Progenitor cell of endocrine pancreas (in vitro differentiated cells): ENCODE data around the gene NKAPL. TPM values are rescaled to one million over a fixed set of nuclear protein-coding genes. Genes with fewer than 3 reads are reported as not detected.

Experiments used
- DNase-seq: peaks from one replicate; pipeline ENCODE4 v3.0.0; 2021; ENCODE audit warnings: low spot score; ENCODE audit not compliant: unreplicated experiment
- H3K27ac Mint-ChIP-seq: 2 replicates; pipeline ENCODE4 v1.8.0; 2021; ENCODE audit warnings: mild to moderate bottlenecking, moderate library complexity, mixed read lengths
- H3K27me3 Mint-ChIP-seq: 2 replicates; pipeline ENCODE4 v1.8.0; 2021; ENCODE audit warnings: mixed read lengths
- H3K36me3 Mint-ChIP-seq: 2 replicates; pipeline ENCODE4 v1.8.0; 2022; ENCODE audit warnings: mixed read lengths; ENCODE audit not compliant: insufficient read depth
- H3K4me1 Mint-ChIP-seq: 2 replicates; pipeline ENCODE4 v1.8.0; 2021; ENCODE audit warnings: low read depth, mixed read lengths
- H3K4me3 Mint-ChIP-seq: 2 replicates; pipeline ENCODE4 v1.8.0; 2021; ENCODE audit warnings: low read depth, mild to moderate bottlenecking, moderate library complexity, mixed read lengths
- H3K9me3 Mint-ChIP-seq: 2 replicates; pipeline ENCODE4 v1.8.0; 2021; ENCODE audit warnings: low read depth, mixed read lengths
- CTCF ChIP-seq: fragments of 200-600 bp; sonication (generic); IDR thresholded peaks from one replicate; pipeline ENCODE4 v1.5.0; 2021; ENCODE audit warnings: antibody characterized with exemption, mild to moderate bottlenecking; ENCODE audit not compliant: unreplicated experiment
- total RNA-seq: library from RNA; stranded (reverse); gene quantifications from 2 replicates; pipeline ENCODE4 v1.2.1, GENCODE V29; 2021

NKAPL gene
- total RNA-seq, 1 donor from 2014 or later: 0.24 TPM

DNA sequence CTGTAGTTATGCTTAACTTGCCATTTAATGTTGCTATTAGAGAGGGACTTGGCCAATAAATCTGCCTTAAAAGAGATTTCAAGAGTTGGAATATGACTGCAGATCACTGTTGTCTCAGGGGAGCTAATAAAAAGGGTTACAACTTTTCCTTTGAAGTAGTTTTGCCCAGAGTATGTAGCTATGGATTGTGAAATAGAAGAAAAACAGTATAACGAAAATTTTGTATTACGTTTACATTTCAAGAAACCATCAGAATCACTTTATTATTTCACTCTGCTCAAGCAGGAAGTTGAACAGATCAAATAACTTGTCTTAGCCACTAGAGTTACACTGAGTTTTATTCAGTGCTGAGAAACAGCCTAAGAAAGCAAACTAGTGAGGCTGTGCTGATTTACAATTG lies 4.8 kb downstream of the NKAPL start:
- H3K4me1 Mint-ChIP-seq: peaks cover 2% of the 10 kb centered on the region
- no peak for DNase-seq
- no peak overlapping the region for H3K4me3 Mint-ChIP-seq
- no peak overlapping the region for H3K27ac Mint-ChIP-seq
- H3K9me3 Mint-ChIP-seq: no peaks in the 10 kb centered on the region
- peaks cover 15% of the 10 kb centered on the region for H3K27me3 Mint-ChIP-seq
- no peak for TF ChIP-seq CTCF
- no peaks in the 10 kb centered on the region for H3K36me3 Mint-ChIP-seq

DNA sequence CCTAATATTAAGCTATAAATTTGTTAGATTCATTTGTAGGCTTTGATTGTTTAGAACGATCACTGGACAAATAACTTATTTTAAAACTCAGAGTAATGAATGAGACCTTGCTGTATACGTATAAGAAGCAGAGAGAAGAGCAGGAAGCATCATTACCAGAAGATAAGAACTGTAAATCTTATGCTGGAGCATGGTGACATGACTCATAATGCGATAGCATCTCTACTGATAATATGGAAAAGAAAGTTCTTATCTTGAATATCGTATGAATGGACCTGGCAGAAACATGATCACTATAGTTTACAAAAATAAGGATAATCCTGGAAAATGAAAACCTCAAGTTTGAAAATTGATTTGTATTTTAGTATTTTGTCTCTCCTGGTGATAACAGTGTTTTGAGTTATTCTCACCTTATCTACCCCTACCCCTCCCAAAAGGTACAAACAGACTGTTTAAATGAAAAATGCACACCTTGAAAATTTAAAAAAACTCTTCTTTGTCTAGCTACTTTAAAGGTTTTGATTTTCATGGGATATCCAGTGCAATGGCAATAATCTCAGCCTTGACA lies 5.8 kb downstream of the NKAPL start:
- H3K4me1 Mint-ChIP-seq: peaks cover 2% of the 10 kb centered on the region
- TF ChIP-seq CTCF: no peak
- H3K4me3 Mint-ChIP-seq: no peak overlapping the region
- no peak overlapping the region for H3K27ac Mint-ChIP-seq
- no peak for DNase-seq
- peaks cover 10% of the 10 kb centered on the region for H3K27me3 Mint-ChIP-seq
- no peaks in the 10 kb centered on the region for H3K36me3 Mint-ChIP-seq
- no peaks in the 10 kb centered on the region for H3K9me3 Mint-ChIP-seq

- no peak for DNase-seq
- Mint-ChIP-seq H3K36me3 (peaks cover 1% of the 10 kb centered on the region), H3K4me1 (peaks cover 2% of the 10 kb centered on the region), H3K27me3 (peaks cover 5% of the 10 kb centered on the region), H3K27ac (no peak overlapping the region), H3K9me3 (no peaks in the 10 kb centered on the region), H3K4me3 (no peak overlapping the region)
- TF ChIP-seq CTCF: no peak
Measured at GRCh38 chr6:28266563-28266961, 7.5 kb downstream of the NKAPL start.

GRCh38 chr6:28266962-28267694 lies 8.0 kb downstream of the NKAPL start, which contains the start of gene ZSCAN26:
Gene ZSCAN26, plus strand, starts transcription at chr6:28267143. Its CDS starts 4,777 bp downstream, at chr6:28271920.
- peak; percentile 62 for DNase-seq
- Mint-ChIP-seq H3K4me3 (no peak within 1 kb of the TSS), H3K4me1 (peaks cover 2% of the 10 kb centered on the region), H3K9me3 (no peaks in the 10 kb centered on the region), H3K36me3 (peaks cover 3% of the 10 kb centered on the region), H3K27ac (no peak within 1 kb of the TSS), H3K27me3 (peaks cover 5% of the 10 kb centered on the region)
- TF ChIP-seq CTCF: no peak

GRCh38 chr6:28267695-28268059 lies 8.6 kb downstream of the NKAPL start:
- TF ChIP-seq CTCF: no peak
- DNase-seq: no peak
- Mint-ChIP-seq H3K27ac (no peak overlapping the region), H3K4me3 (no peak overlapping the region), H3K36me3 (peaks cover 7% of the 10 kb centered on the region), H3K9me3 (no peaks in the 10 kb centered on the region), H3K4me1 (peaks cover 2% of the 10 kb centered on the region), H3K27me3 (peaks cover 5% of the 10 kb centered on the region)
